Pons (tissue), 1 donor: ENCODE results near the gene TMEM135.
A peak's percentile ranks its signal among the peaks of the same experiment; 100 is the strongest.
"Not testable (repeated sequence)": the region's sequence is repeated elsewhere in the genome, so short reads cannot be mapped to it uniquely, and the experiment has no call there.

Experiments used
- DNase-seq: peaks from one replicate; pipeline ENCODE4 v3.0.0-alpha.2; 2016; ENCODE audit warnings: low spot score

TMEM135 gene

DNA sequence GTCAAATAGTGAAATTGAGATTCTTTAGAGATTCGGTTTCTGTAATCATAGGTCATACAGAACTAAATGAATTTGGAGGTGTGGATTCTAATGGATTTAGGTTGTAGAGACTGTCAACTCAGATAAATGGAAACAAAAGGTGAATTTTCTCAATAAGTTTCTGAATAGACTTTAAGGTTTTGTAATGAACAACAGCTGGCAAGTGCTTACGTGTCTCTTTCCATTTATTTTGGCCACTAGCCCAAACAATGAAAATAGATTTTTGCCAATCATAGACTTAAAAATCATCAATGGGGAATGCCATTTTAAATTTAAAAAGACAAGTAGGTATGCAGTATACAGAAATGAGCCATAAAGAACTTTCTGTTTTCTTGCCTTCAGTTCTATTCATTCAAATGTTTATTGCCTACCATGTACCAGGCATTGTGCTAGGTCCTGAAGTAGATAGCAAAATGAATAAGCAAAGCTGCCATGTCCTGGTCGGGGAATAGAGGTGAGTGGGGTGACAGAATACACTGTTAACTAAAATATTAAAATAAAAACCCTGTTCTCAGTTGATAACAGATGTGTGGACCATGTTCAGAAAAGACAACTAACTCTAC, 16.9 kb upstream of the TMEM135 start:
- DNase-seq, result no peak

DNA sequence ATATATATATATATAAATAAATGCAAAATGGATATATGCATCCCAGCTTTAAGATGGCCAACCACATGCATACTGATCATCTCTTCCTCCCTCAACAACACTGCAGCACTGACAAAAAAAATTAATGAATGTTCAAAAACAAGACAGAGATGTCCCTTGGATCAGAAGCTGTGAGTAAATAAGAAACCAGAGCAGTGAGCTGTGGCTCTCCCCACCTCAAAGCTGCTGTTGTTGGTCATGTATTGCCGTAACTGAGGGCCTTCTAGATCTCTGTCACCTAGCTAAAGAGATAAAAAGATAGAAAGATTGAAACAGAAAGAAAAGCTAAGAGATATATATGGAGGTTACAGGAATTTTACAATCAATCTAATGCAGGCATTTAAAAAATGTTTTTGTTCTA, 15.5 kb upstream of the TMEM135 start:
- DNase-seq, result no peak

- no peak for DNase-seq
Observed at GRCh38 chr11:87022738-87023137, 15.0 kb upstream of the TMEM135 start.

- not testable (repeated sequence) for DNase-seq
Observed at GRCh38 chr11:87026415-87026814, 11.3 kb upstream of the TMEM135 start.

GRCh38 chr11:87030458-87031054, 7.2 kb upstream of the TMEM135 start:
- no peak for DNase-seq

GRCh38 chr11:87031433-87032170, 6.1 kb upstream of the TMEM135 start:
- no peak for DNase-seq

GRCh38 chr11:87033561-87033960, 4.2 kb upstream of the TMEM135 start:
- DNase-seq, result no peak

DNA sequence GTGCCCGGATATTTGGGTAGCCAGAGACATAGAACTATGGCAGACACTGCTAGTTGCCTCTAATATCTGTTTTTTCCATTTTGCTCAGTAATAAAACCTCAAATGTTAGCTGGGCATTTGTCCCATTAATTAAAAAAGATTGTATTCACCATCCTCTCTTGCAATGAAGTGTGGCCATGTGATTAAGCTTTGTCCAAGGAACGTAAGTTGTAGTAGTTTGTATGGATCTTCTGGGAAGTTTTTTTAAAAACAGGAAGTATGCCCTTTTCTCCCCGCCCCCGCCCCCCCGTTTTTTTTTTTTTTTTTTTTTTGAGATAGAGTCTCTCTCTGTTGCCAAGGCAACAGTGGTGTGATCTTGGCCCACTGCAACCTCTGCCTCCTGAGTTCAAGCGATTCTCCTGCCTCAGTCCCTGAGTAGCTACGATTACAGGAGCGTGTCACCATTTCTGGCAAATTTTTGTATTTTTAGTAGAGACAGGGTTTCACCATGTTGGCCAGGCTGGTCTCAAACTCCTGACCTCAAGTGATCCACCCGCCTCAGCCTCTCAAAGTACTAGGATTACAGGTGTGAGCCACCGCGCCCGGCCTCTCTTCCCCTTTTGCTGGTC, 1.7 kb upstream of the TMEM135 start:
- no peak for DNase-seq

- DNase-seq, result peak; percentile 42
Observed at GRCh38 chr11:87036756-87037449, 831 bp upstream of the TMEM135 start.

GRCh38 chr11:87038235-87038977, 672 bp downstream of the TMEM135 start:
- DNase-seq, result peak; percentile 26

DNA sequence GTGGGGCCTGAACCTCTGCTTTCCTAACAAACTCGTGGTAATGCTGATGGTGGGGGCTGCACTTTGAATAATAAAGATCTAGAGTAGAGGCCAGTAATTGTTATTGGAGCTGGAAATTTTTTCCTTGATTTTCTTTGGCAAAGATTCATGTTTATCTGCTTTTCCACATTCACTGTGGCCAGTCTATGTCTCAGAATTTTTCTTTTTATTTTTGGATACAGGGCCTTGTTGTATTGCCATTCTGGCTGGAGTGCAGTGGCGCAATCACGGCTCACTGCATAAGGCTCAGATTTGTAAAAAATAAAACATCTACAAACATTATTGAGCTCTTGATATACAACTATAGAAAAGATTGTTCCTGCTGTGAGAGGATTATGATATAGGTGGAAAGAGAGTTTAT, 1.6 kb downstream of the TMEM135 start:
- DNase-seq, result no peak

DNA sequence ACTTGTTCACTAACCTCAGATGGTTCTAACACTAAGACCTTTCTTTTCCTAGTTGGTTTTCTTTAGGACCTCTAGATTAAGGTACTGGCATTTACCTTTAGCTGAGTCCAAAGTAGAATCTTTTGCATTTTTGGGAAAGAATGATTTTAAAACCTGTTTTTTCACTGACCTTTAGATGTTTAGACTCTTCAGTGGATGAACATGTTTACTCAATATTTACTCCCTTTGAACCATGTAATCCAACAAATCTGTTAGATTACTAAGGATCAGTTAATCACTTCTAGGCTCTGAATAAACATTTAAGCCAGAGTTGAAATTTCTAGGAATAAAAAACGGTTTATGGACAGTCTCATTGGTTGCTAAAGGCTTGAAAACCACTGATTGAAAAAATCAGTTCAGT, 6.2 kb downstream of the TMEM135 start:
- no peak for DNase-seq

DNA sequence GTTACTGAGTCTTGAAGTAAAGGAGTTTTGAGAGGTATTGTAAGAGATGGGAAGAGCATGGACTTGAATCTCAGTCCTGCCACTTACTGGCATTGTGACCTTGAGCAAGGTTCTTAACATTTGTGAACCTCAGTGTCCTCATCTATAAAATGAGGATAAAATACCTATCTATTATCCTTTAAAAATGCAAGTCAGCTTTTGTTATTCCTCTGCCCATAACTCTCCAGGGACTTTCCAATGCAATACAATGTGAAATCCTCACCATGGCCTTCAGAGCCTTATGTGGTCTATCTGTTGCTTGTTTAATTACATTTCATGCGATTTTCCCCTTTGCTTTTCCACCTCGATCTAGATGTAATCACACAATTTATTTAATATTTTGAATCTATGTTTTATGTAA, 9.1 kb downstream of the TMEM135 start:
- DNase-seq, result no peak

- no peak for DNase-seq
Observed at GRCh38 chr11:87056091-87056490, 18.4 kb downstream of the TMEM135 start.

DNA sequence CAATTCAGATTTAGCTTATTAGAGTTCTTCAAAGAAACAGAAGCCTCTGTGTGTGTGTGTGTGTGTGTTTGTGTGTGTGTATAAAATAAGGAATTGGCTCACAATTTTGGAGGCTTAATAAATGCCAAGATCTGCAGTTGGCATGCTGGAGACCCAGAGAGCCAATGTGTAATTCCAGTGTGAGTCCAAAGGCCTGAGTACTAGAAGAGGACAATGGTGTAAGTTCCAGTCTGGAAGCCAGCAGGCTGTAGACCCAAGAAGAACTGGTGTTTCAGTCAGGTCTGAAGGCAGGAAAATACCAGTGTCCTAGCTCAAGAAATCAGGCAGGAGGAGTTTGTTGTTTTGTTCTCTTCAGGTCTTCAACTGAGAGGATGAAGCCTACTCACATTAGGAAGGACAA, 20.0 kb downstream of the TMEM135 start:
- no peak for DNase-seq

DNA sequence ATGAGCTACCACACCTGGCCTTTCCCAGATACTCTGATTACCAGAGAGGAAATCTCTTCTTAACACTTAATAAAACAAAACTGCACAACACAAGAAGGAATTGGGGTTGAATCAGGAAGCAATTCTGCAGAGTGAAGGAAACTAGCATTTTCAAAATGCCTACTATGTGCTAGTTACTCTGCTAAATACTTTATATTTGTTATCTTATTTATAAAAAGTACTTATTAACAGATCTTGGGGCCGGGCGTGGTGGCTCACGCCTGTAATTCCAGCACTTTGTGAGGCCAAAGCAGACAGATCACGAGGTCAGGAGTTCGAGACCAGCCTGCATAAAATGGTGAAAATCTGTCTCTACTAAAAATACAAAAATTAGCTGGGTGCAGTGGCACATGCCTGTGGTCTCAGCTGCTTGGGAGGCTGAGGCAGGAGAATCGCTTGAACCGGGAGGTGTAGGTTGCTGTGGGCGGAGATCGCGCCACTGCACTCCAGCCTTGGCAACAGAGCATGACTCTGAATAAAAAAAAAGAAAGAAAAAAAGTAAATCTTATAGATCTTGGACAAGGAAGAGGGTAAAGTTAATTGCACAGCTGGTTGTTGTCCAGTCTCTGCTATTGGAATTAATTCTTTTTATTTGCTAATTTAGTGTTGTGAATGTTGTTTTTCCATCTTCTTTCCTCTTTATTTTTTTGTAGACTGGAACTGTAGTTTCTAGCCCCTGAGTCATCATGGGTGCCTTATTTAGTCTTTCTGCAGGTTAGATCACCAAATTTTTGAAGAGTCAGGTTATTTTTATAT, 22.1 kb downstream of the TMEM135 start:
- DNase-seq, result no peak

DNA sequence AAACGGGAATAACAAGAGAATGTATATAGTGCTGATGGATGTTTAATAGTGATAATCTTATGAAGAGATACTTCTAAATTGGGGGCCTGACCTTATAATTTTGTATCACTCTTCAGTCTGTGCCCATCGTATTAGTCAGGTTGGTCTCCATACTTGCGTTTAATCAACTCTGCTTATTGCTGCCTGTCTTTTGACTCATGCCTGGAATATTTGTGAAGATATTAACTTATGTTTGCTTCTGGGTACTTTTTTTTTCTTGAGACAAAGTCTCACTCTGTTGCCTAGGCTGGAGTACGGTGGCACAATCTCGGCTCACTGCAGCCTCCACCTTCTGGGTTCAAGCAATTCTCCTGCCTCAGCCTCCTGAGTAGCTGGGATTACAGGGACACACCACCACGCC, 24.0 kb downstream of the TMEM135 start:
- DNase-seq, result no peak

DNA sequence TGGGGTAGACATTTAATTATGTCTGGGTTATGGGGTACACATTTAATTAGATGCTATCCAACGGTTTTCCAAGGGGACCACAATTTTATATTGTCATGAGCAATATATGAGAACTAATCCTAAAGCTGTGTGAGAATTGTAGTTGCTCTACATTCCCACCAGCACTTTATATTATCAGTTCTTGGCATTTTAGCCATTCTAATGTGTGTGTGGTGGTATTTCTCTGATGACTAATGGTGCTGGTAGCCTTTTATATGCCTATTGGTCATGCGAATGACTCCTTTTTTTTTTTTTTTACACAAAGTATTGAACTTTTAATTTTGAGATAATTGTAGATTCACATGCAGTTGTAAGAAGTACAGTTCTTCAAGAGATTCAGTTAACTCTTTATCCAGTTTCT, 26.2 kb downstream of the TMEM135 start:
- no peak for DNase-seq

DNA sequence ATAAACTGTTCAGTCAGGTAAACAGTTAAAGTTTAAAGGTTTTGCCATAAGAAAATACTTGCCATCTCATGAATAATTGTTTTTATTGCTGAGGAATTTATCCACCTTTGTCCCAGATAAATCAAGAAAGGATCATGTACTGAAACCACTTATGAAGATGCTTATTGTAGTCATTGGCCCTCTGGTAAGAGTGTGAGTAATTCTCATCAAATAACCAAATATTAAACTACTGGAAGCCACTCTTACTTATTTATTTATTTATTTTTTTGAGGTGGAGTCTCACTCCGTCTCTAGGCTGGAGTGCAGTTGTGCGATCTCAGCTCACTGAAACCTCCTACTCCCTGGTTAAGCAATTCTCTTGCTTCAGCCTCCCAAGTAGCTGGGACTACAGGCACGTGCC, 35.1 kb downstream of the TMEM135 start:
- no peak for DNase-seq

GRCh38 chr11:87076260-87076783, 38.6 kb downstream of the TMEM135 start:
- no peak for DNase-seq
